Neuron (in vitro differentiated cells): Measurements from ENCODE around the gene LYST.
A peak's percentile ranks its signal among the peaks of the same experiment; 100 is the strongest.
"Not testable (repeated sequence)": the region's sequence is repeated elsewhere in the genome, so short reads cannot be mapped to it uniquely, and the experiment has no call there.

Source experiments
- H2AFZ ChIP-seq: one replicate; pipeline ENCODE4 v1.6.1; 2013; ENCODE audit warnings: low read depth, mild to moderate bottlenecking, inconsistent platforms, low read length, moderate library complexity
- H3K27me3 ChIP-seq: one replicate; pipeline ENCODE4 v1.6.1; 2013; ENCODE audit warnings: low read length; ENCODE audit not compliant: insufficient read depth
- H3K36me3 ChIP-seq: one replicate; pipeline ENCODE4 v1.6.1; 2013; ENCODE audit warnings: low read length; ENCODE audit not compliant: insufficient read depth
- H3K4me1 ChIP-seq: one replicate; pipeline ENCODE4 v1.6.1; 2013; ENCODE audit warnings: low read length; ENCODE audit not compliant: insufficient read depth
- H3K4me3 ChIP-seq: 2 replicates; pipeline ENCODE4 v1.5.1; 2013; ENCODE audit warnings: mild to moderate bottlenecking, low read length, moderate library complexity
- H3K9me3 ChIP-seq: one replicate; pipeline ENCODE4 v1.6.1; 2013; ENCODE audit warnings: low read length

The LYST gene, protein sequence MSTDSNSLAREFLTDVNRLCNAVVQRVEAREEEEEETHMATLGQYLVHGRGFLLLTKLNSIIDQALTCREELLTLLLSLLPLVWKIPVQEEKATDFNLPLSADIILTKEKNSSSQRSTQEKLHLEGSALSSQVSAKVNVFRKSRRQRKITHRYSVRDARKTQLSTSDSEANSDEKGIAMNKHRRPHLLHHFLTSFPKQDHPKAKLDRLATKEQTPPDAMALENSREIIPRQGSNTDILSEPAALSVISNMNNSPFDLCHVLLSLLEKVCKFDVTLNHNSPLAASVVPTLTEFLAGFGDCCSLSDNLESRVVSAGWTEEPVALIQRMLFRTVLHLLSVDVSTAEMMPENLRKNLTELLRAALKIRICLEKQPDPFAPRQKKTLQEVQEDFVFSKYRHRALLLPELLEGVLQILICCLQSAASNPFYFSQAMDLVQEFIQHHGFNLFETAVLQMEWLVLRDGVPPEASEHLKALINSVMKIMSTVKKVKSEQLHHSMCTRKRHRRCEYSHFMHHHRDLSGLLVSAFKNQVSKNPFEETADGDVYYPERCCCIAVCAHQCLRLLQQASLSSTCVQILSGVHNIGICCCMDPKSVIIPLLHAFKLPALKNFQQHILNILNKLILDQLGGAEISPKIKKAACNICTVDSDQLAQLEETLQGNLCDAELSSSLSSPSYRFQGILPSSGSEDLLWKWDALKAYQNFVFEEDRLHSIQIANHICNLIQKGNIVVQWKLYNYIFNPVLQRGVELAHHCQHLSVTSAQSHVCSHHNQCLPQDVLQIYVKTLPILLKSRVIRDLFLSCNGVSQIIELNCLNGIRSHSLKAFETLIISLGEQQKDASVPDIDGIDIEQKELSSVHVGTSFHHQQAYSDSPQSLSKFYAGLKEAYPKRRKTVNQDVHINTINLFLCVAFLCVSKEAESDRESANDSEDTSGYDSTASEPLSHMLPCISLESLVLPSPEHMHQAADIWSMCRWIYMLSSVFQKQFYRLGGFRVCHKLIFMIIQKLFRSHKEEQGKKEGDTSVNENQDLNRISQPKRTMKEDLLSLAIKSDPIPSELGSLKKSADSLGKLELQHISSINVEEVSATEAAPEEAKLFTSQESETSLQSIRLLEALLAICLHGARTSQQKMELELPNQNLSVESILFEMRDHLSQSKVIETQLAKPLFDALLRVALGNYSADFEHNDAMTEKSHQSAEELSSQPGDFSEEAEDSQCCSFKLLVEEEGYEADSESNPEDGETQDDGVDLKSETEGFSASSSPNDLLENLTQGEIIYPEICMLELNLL (N-terminal part only)

DNA sequence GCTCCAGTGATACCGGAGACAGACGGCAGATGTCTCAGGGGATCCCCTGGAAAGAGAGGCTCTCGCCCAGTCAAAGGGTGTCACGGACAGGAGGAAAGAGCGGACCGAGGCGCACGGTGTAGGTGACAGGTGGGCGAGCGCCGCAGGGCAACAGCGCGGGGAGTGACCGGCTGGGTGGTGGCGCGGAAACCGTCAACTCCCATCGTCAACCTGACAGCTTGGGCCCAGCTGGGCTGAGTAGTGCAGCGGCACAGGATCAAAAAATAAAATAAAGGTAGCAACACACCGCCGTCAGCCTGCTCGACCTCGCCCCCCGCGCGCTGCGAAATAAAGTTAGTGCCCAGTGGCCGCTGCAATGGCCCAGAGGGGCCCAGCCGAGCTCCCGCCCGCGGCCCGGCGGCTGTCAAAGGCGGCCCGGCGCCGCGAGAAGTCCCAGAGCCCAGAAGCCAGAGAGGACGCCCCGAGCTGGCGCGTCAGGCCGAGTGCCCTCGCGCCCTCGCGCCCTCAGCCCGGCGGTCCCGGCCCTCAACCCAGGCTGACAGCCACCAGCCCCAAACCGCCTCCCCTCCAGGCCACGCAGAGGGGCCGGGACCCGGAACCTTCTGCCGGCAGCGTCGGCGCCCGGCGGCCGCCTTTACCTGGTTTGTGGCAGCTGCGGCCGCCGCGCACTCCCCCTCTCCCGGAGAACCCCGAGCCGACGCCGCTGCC lies at the start of gene LYST:
Gene LYST (minus strand): TSS at position 702 of the 708 bp plus-strand sequence. CDS start 36,489 bp downstream, outside the sequence.
- peaks cover 17% of the 10 kb centered on the region for H3K4me1 ChIP-seq
- H3K4me3 ChIP-seq: peak within 1 kb of the TSS; percentile 79
- no peaks in the 10 kb centered on the region for H3K27me3 ChIP-seq
- no peaks in the 10 kb centered on the region for H3K36me3 ChIP-seq
- H2AFZ ChIP-seq: peak within 1 kb of the TSS; percentile 81
- H3K9me3 ChIP-seq: no peaks in the 10 kb centered on the region

DNA sequence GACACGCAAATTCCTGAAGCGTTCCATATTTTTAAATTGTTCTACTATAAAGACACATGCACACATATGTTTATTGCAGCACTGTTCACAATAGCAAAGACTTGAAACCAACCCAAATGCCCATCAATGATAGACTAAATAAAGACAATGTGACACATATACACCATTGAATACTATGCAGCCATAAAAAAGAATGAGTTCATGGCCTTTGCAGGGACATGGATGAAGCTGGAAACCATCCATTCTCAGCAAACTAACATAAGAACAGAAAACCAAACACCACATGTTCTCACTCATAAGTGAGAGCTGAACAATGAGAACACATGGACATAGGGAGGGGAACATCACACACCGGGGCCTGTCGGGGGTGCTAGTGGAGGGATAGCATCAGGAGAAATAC lies 48.8 kb upstream of the LYST start:
- not testable (repeated sequence) for H3K9me3 ChIP-seq, H3K4me3 ChIP-seq, H2AFZ ChIP-seq, H3K36me3 ChIP-seq, H3K27me3 ChIP-seq
- H3K4me1 ChIP-seq: peaks cover 33% of the 10 kb centered on the region

DNA sequence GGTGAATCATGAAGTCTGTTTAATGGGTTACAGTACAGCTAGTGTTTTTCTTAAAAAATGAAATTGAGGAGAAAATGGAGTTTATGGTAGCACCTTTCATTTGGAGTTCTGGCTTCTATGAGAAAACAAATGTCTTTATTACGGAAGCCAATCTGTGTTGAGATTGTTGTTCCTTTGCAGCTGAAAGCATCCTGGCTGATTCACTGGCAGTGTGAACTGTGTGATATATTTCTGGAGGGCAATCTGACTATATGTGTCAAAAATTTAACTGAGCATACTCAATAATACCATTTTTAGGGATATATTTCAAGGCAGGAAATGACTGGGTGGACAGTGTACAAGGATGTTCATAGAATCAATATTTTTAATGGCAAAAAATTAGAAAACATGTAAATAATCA lies 46.6 kb upstream of the LYST start:
- Histone ChIP-seq H3K36me3 (no peaks in the 10 kb centered on the region), H3K4me3 (no peak overlapping the region), H3K27me3 (no peaks in the 10 kb centered on the region), H2AFZ (no peak overlapping the region), H3K9me3 (no peaks in the 10 kb centered on the region), H3K4me1 (peaks cover 41% of the 10 kb centered on the region)

DNA sequence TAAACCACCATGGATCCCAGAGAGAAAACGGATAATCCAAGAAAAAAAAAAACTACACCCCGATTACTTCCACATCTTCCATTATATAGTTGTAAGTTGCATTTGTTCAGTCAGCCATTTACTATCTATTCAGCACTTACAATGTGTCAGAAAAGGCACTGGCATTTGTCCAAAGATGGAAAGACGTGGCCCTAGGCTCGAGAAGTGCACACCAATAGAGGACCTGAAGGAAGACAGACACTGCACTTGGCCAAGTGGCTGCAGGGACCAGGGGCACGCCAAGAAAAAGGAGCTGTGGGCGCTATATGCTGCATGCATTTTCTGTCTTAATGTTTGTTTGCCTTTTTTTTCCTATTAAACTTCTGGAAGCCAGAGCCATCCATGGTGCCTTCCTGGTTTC lies 45.2 kb upstream of the LYST start:
- Histone ChIP-seq H3K4me3 (no peak overlapping the region), H3K4me1 (peaks cover 42% of the 10 kb centered on the region), H3K36me3 (no peaks in the 10 kb centered on the region), H3K27me3 (no peaks in the 10 kb centered on the region), H3K9me3 (no peaks in the 10 kb centered on the region), H2AFZ (no peak overlapping the region)

DNA sequence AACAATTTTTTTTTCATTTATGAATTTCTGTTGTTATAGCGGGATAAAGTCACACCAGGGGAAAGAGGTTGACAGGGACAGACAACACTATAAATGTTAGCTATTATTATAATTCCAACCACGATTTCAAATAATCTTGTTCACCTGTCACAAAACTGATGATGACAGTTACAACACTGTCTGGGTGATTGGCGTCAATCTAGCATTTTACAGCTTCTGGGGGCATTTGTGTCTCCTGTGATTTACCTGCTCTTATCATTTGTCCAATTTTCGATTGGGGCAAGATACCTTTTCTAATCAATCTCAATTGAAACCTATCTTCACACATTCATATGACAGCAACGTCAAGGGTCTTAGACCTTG lies 44.6 kb upstream of the LYST start:
- no peak overlapping the region for H2AFZ ChIP-seq
- H3K4me3 ChIP-seq: no peak overlapping the region
- no peaks in the 10 kb centered on the region for H3K27me3 ChIP-seq
- peaks cover 42% of the 10 kb centered on the region for H3K4me1 ChIP-seq
- H3K36me3 ChIP-seq: no peaks in the 10 kb centered on the region
- no peaks in the 10 kb centered on the region for H3K9me3 ChIP-seq

DNA sequence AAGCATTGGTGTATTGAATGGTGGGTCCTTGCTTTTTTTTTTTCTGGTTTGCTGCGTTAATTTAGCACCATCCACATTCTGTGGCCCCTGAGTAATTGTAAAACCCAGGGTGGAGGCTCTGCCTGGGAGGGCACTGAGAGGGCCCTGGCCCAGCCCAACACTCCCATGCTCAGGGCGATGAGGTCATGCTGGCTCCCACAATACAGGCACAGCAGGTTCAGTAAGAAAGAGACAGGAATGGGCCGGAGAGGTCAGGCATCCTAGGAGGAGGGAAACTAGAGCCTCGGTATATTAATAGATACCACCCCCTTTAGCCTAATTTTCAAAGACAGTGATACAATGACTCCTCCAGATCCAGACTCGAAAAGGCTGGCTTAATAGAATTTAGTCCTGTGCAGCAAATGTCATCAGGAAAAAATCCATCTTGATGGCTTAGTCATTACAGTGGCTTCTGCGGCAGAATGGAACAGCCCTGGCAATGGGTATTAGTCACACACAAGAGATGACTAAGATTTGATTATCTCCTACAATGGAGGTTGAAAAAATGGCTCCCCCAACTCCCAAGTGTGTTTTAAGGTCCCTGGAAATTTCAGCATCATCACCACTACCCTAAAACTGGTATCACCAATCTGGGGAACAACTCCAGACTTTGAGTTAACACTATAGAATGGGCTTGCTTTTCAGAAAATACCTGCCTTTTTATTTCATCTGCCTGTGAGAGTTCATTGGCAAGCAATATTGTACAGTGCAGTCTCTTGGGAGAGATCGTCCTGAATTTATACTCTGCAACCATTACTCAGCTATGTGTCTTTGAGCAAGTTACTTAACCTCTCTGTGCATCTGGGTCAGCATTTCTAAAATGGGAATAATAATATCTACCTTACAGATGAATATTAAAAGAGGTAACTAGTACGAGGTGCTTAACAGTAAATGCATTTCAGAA lies 43.9 kb upstream of the LYST start:
- H3K4me3 ChIP-seq: no peak overlapping the region
- H3K36me3 ChIP-seq: no peaks in the 10 kb centered on the region

DNA sequence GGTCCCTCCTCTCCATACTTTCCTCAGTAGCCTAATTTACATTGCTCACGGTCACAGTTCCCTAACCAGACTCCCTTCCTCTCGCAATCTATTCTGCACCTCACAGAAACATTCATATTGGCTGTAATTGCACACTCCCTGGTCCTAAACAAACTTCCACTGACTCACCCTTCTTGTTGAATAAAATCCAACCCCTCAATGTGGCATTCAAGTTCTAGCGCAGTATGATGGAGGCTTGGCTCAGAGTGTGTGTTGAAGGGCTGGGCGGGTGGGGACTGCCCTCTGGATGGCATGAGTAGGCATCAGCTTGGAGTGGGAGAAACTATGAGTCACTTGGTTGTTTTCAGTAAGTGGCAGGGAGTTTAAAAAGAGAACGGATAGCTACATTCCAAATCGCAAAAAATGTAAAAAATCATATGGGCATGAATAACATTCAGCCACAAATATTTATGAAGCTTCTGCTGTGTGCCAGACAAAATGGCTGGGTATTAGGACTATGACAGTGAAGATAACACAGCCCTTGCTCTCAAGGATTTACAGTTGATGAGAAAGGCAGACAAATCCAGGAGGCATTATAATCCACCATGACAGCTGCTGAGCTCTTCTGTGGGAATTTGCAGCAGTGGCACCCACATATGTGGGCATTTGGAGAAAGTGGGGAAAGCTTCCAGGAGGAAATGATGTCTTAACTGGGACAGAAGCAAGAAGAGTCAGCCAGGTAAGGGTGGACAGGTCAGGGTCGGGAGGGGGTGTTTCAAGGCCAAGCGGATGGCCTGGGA lies 42.2 kb upstream of the LYST start:
- Histone ChIP-seq H3K4me1 (peaks cover 34% of the 10 kb centered on the region), H3K9me3 (no peaks in the 10 kb centered on the region), H2AFZ (no peak overlapping the region), H3K36me3 (no peaks in the 10 kb centered on the region), H3K27me3 (no peaks in the 10 kb centered on the region), H3K4me3 (no peak overlapping the region)

More for the DNA sequence above, 43.9 kb upstream of the LYST start:
- no peaks in the 10 kb centered on the region for H3K9me3 ChIP-seq
- H2AFZ ChIP-seq: no peak overlapping the region
- peaks cover 42% of the 10 kb centered on the region for H3K4me1 ChIP-seq
- no peaks in the 10 kb centered on the region for H3K27me3 ChIP-seq

DNA sequence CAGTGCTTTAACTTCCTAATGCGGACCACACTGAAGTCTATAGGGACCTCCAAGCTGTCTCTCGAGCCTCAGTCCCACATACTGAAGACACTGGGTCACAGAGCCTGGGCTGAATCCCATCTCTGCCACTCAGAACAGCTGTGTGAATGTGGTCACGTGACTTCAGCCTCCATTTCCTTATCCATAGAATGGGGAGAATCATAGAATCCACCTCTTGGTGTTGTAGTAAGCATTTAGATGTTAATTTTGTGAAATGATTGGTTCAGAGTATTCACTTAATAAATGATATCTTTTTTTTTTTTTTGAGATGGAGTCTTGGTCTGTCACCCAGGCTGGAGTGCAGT lies 41.2 kb upstream of the LYST start:
- H3K36me3 ChIP-seq: no peaks in the 10 kb centered on the region
- H3K4me1 ChIP-seq: peaks cover 35% of the 10 kb centered on the region
- no peaks in the 10 kb centered on the region for H3K9me3 ChIP-seq
- H3K4me3 ChIP-seq: no peak overlapping the region
- no peaks in the 10 kb centered on the region for H3K27me3 ChIP-seq
- no peak overlapping the region for H2AFZ ChIP-seq

DNA sequence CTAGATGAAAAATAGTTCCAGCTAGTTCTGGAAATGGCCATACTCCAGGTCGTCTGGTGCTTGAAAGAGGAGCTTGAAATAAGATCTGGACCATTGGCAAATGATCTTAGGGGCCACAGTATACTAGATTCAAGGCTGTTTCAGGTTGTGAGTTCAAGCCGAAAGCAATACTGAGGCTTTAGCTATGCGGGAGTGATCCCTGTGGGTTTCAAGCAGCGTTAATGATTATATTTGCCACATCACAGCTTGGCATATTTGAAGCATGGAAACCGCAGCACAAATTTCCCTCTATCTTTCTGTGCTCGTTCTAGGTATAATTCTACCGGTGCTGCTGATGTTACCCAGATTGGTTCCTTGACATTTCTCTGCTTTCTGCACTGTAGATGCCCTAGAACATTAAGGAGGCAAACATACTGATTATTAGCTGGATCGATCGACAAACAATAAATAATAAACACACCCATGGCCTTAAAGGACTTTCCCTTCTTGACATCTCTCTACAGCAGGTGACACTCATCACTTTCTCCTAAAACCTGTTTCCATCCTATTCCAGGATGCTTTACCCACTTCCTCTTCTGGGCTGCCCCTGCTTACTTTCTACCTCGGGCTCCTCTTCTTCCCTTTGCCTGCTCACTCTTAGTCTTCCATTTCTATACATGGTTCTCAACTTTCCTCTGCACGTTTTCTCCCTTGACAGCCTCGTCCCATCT lies 40.6 kb upstream of the LYST start:
- Histone ChIP-seq H2AFZ (no peak overlapping the region), H3K36me3 (no peaks in the 10 kb centered on the region), H3K4me1 (peaks cover 37% of the 10 kb centered on the region), H3K9me3 (no peaks in the 10 kb centered on the region), H3K4me3 (no peak overlapping the region), H3K27me3 (no peaks in the 10 kb centered on the region)

DNA sequence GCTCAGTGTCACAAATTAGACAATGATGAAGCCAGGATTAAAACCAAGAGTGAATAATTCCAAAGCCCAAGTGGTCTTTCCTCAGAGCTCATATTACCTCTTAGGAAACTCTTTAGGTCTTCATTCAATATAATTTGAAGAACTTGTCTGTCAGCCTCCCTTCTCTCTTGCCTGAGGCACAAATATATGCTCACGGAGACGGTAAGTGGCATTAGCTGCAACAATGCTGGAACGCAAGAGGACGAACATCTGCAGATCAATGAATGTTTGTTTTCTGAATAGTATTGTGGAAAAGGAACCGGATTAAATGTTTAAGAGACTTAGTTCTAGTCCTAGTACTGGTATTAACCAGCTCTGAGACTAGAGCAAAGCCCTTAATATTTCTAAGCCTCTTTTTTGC lies 39.7 kb upstream of the LYST start:
- H3K4me1 ChIP-seq: peaks cover 29% of the 10 kb centered on the region
- no peak overlapping the region for H3K4me3 ChIP-seq
- H3K9me3 ChIP-seq: no peaks in the 10 kb centered on the region
- H2AFZ ChIP-seq: no peak overlapping the region
- no peaks in the 10 kb centered on the region for H3K27me3 ChIP-seq
- H3K36me3 ChIP-seq: no peaks in the 10 kb centered on the region

DNA sequence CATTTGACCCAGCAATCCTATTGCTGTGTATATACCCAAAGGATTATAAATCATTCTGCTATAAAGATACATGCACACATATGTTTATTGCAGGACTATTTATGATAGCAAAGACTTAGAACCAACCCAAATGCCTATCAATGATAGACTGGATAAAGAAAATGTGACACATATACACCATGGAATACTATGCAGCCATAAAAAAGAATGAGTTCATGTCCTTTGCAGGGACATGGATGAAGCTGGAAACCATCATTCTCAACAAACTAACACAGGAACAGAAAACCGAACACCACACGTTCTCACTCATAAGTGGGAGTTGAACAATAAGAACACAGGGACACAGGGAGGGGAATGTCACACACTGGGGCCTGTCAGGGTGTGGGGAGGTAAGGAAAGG lies 37.1 kb upstream of the LYST start:
- not testable (repeated sequence) for H3K27me3 ChIP-seq, H2AFZ ChIP-seq, H3K9me3 ChIP-seq, H3K36me3 ChIP-seq, H3K4me3 ChIP-seq
- peaks cover 20% of the 10 kb centered on the region for H3K4me1 ChIP-seq
